K562 (cell line): ENCODE data around the gene HIVEP1. TPM values are rescaled to one million over a fixed set of nuclear protein-coding genes. Genes with fewer than 3 reads are reported as not detected.

ENCODE experiments used
- CHD2 ChIP-seq: IDR thresholded peaks from 2 replicates; pipeline ENCODE4 v1.6.1; 2011; ENCODE audit warnings: low read depth, low read length
- ETV1 ChIP-seq: fragments of 450-650 bp; conservative IDR thresholded peaks from 2 replicates; pipeline ENCODE4 v1.6.1; 2016; ENCODE audit warnings: missing genetic modification characterization, control low read depth, low read depth, missing compliant biosample characterization
- IFI16 ChIP-seq: fragments of 250-450 bp; sonication (Bioruptor Pico); IDR thresholded peaks from 2 replicates; pipeline ENCODE4 v2.1.2; 2022; ENCODE audit warnings: mild to moderate bottlenecking, inconsistent platforms
- KDM4B ChIP-seq, 2 experiments: fragments of 450-650 bp in 1 of 2; sonication (generic) in 1 of 2; IDR thresholded peaks; 2 replicates each; pipeline ENCODE4 v1.6.1; 2016 to 2017; ENCODE audit warnings: borderline replicate concordance in 2 of 2, antibody characterized with exemption in 1 of 2, low read depth in 1 of 2, mild to moderate bottlenecking in 1 of 2
- KLF13 ChIP-seq: fragments of 450-650 bp; IDR thresholded peaks from 2 replicates; pipeline ENCODE4 v1.6.1; 2016; ENCODE audit warnings: missing genetic modification characterization, low read depth, mild to moderate bottlenecking, missing compliant biosample characterization, moderate library complexity, borderline replicate concordance
- MCM3 ChIP-seq: fragments of 450-650 bp; IDR thresholded peaks from 2 replicates; pipeline ENCODE4 v1.6.1; 2016
- NR0B1 ChIP-seq: fragments of 450-650 bp; IDR thresholded peaks from one replicate; pipeline ENCODE4 v1.6.1; 2018; ENCODE audit warnings: mild to moderate bottlenecking, moderate library complexity; ENCODE audit not compliant: partially characterized antibody
- POLR2G ChIP-seq: fragments of 200-400 bp; formaldehyde crosslinking; IDR thresholded peaks from 2 replicates; pipeline ENCODE4 v1.6.1; 2017; ENCODE audit warnings: low read depth, mild to moderate bottlenecking, antibody characterized with exemption, low read length, moderate library complexity
- PTBP1 ChIP-seq: fragments of 200-400 bp; formaldehyde crosslinking; IDR thresholded peaks from 2 replicates; pipeline ENCODE4 v1.6.1; 2017; ENCODE audit warnings: low read depth, low read length
- SUPT5H ChIP-seq: fragments of 450-650 bp; IDR thresholded peaks from 2 replicates; pipeline ENCODE4 v1.6.1; 2016
- TARDBP ChIP-seq: fragments of 450-650 bp; IDR thresholded peaks from 2 replicates; pipeline ENCODE4 v1.6.1; 2016
- TGIF2 ChIP-seq: sonication (generic); formaldehyde crosslinking; IDR thresholded peaks from 2 replicates; pipeline ENCODE4 v1.8.1; 2022; ENCODE audit warnings: mild to moderate bottlenecking, missing genetic modification reagents, moderate library complexity
- TRIM24 ChIP-seq, 2 experiments: fragments of 450-650 bp; IDR thresholded peaks; 2 replicates each; pipeline ENCODE4 v1.6.1; 2016
- TRIM28 ChIP-seq: fragments of 450-650 bp; IDR thresholded peaks from 2 replicates; pipeline ENCODE4 v1.6.1; 2017
- ZFPM2 ChIP-seq: fragments of 250-450 bp; sonication (Bioruptor Pico); IDR thresholded peaks from 2 replicates; pipeline ENCODE4 v1.5.1; 2022; ENCODE audit warnings: mild to moderate bottlenecking
- ZHX1 ChIP-seq: fragments of 150-350 bp; conservative IDR thresholded peaks from 2 replicates; pipeline ENCODE4 v1.6.1; 2014; ENCODE audit warnings: low read length
- ZNF24 ChIP-seq: fragments of 450-650 bp; IDR thresholded peaks from 2 replicates; pipeline ENCODE4 v1.6.1; 2016
- ZNF398 ChIP-seq: fragments of 250-450 bp; sonication (Bioruptor Pico); IDR thresholded peaks from 2 replicates; pipeline ENCODE4 v1.8.0; 2021; ENCODE audit warnings: moderate library complexity, mild to moderate bottlenecking, inconsistent platforms
- ZNF41 ChIP-seq: fragments of 250-450 bp; sonication (Bioruptor Pico); conservative IDR thresholded peaks from 2 replicates; pipeline ENCODE4 v1.4.0; 2020; ENCODE audit warnings: mild to moderate bottlenecking
- ZNF518B ChIP-seq: fragments of 250-450 bp; sonication (Bioruptor Pico); IDR thresholded peaks from 2 replicates; pipeline ENCODE4 v1.5.0; 2021; ENCODE audit warnings: mild to moderate bottlenecking, moderate library complexity
- polyA plus RNA-seq, 8 experiments: library from polyadenylated mRNA; depleted of rRNA in 4 of 8; stranded (reverse) in 5 of 8; unstranded in 3 of 8; fragments of >200 nt; fragmentation: Nextera tagmentation in 2 of 8; fragmentation: Illumina TruSeq in 1 of 8; extraction: Ambion mirVana in 2 of 8; extraction: Trizol in 1 of 8; gene quantifications; 2 replicates each; pipeline versions ENCODE4 v1.2.1 to v1.2.3, GENCODE V29; 2011 to 2014; ENCODE audit warnings: inconsistent platforms in 1 of 8, missing spikeins in 1 of 8
- total RNA-seq, 7 experiments: library from RNA; depleted of rRNA in 6 of 7; stranded (reverse); fragments of >200 nt in 6 of 7; fragmentation: Illumina TruSeq in 2 of 7; extraction: Trizol in 2 of 7; gene quantifications; 2 replicates each; pipeline versions ENCODE4 v1.2.1 to v1.2.3, GENCODE V29; 2011 to 2021; ENCODE audit warnings: low replicate concordance in 1 of 7

Gene HIVEP1
- total and polyA plus RNA-seq, 9 of the 15 experiments (the other 6 are each of a cell fraction or from before 2014, with no cell fraction given), result 6.0 to 33.3 (median 21.7) TPM

GRCh38 chr6:12008366-12009179 lies 3.5 kb upstream of the HIVEP1 start (continued):
- TF ChIP-seq TGIF2 (0 out of 2 replicates have a peak, but pooled peaks have one; percentile 40), SUPT5H (peak; percentile 91), TRIM28 (peak; percentile 19; the same call in 1 of the 2 replicates), ZNF518B (CRISPR knock-in tag) (no peak), TRIM24 (IDR thresholded peaks at IDR 0.05) (peak in 1 of 2 experiments; percentile 31; a peak in 3 of 4 replicates), ZNF398 (no peak), ZNF24 (no peak), ETV1 (tag) (peak; percentile 62), TARDBP (no peak), ZFPM2 (no peak), ZHX1 (no peak), KDM4B (IDR thresholded peaks at IDR 0.05; ENCODE audit: borderline replicate concordance in 2 of 2, low read depth in 1 of 2) (peak in 1 of 2 experiments; percentile 84; a peak in 2 of 4 replicates), CHD2 (peak; percentile 41; the same call in 1 of the 2 replicates), PTBP1 (no peak), IFI16 (CRISPR knock-in tag) (no peak), POLR2G (peak; percentile 92), NR0B1 (no peak), MCM3 (no peak), ZNF41 (no peak), KLF13 (tag) (peak; percentile 91)
